HepG2 (cell line): ENCODE data around the gene ABCC10. TPM values are rescaled to one million over a fixed set of nuclear protein-coding genes. Genes with fewer than 3 reads are reported as not detected.
A peak's percentile ranks its signal among the peaks of the same experiment; 100 is the strongest.

Experiments
- ATF4 ChIP-seq, 2 experiments: fragments of 450-650 bp in 1 of 2; sonication (generic) in 1 of 2; formaldehyde crosslinking; IDR thresholded peaks; 2 replicates each; pipeline versions ENCODE4 v1.5.0 to v1.8.0; 2020 to 2022; ENCODE audit warnings: mild to moderate bottlenecking in 1 of 2, missing genetic modification reagents in 1 of 2
- EP300 ChIP-seq, 3 experiments: sonication (generic) in 1 of 3; formaldehyde crosslinking in 1 of 3; IDR thresholded peaks; 2 replicates each; pipeline versions ENCODE4 v1.5.1 to v1.6.1; 2011 to 2020; ENCODE audit warnings: low read depth in 2 of 3, low read length in 2 of 3, borderline replicate concordance in 1 of 3, improper control_type of control experiment in 1 of 3, mild to moderate bottlenecking in 1 of 3, missing genetic modification reagents in 1 of 3, moderate library complexity in 1 of 3
- FOXK2 ChIP-seq: fragments of 450-650 bp; IDR thresholded peaks from 2 replicates; pipeline ENCODE4 v1.6.1; 2016
- HCFC1 ChIP-seq: fragments of 150-350 bp; IDR thresholded peaks from 2 replicates; pipeline ENCODE4 v1.6.1; 2014; ENCODE audit warnings: low read depth, low read length
- HNRNPL ChIP-seq: fragments of 200-400 bp; formaldehyde crosslinking; IDR thresholded peaks from 2 replicates; pipeline ENCODE4 v1.6.1; 2017; ENCODE audit warnings: mild to moderate bottlenecking, low read depth, low read length
- HNRNPUL1 ChIP-seq: fragments of 200-400 bp; formaldehyde crosslinking; IDR thresholded peaks from 2 replicates; pipeline ENCODE4 v1.6.1; 2017; ENCODE audit warnings: low read depth, mild to moderate bottlenecking, low read length, moderate library complexity
- KDM2A ChIP-seq: sonication (generic); formaldehyde crosslinking; IDR thresholded peaks from 2 replicates; pipeline ENCODE4 v1.4.0; 2020; ENCODE audit warnings: low read depth, missing genetic modification reagents, borderline replicate concordance
- POGK ChIP-seq: sonication (generic); formaldehyde crosslinking; conservative IDR thresholded peaks from 2 replicates; pipeline ENCODE4 v1.8.0; 2022; ENCODE audit warnings: mild to moderate bottlenecking, moderate library complexity, missing genetic modification reagents
- RERE ChIP-seq: IDR thresholded peaks from 2 replicates; pipeline ENCODE4 v1.6.1; 2016; ENCODE audit warnings: low read depth, missing genetic modification reagents, missing compliant biosample characterization
- SP140L ChIP-seq: sonication (generic); formaldehyde crosslinking; IDR thresholded peaks from 2 replicates; pipeline ENCODE4 v1.4.0; 2020; ENCODE audit warnings: missing genetic modification reagents, borderline replicate concordance
- TSC22D2 ChIP-seq: sonication (generic); formaldehyde crosslinking; IDR thresholded peaks from 2 replicates; pipeline ENCODE4 v1.5.1; 2020; ENCODE audit warnings: missing genetic modification reagents, mild to moderate bottlenecking, borderline replicate concordance
- ZFP36L1 ChIP-seq: sonication (generic); formaldehyde crosslinking; IDR thresholded peaks from 2 replicates; pipeline ENCODE4 v1.8.0; 2022; ENCODE audit warnings: mild to moderate bottlenecking, missing genetic modification reagents, moderate library complexity
- ZNF20 ChIP-seq: sonication (generic); formaldehyde crosslinking; IDR thresholded peaks from 2 replicates; pipeline ENCODE4 v1.4.0; 2020; ENCODE audit warnings: mild to moderate bottlenecking, moderate library complexity, missing genetic modification reagents
- ZNF501 ChIP-seq: sonication (generic); formaldehyde crosslinking; IDR thresholded peaks from 2 replicates; pipeline ENCODE4 v1.5.1; 2020; ENCODE audit warnings: mild to moderate bottlenecking, moderate library complexity, missing genetic modification reagents
- ZNF549 ChIP-seq: sonication (generic); formaldehyde crosslinking; IDR thresholded peaks from 2 replicates; pipeline ENCODE4 v1.5.0; 2020; ENCODE audit warnings: missing genetic modification reagents
- ZNF576 ChIP-seq: sonication (generic); formaldehyde crosslinking; IDR thresholded peaks from 2 replicates; pipeline ENCODE4 v1.4.0; 2020; ENCODE audit warnings: mild to moderate bottlenecking, missing genetic modification reagents
- ZSCAN12 ChIP-seq: sonication (generic); formaldehyde crosslinking; IDR thresholded peaks from 2 replicates; pipeline ENCODE4 v1.9.0; 2021; ENCODE audit warnings: mild to moderate bottlenecking, missing genetic modification reagents
- polyA plus RNA-seq, 8 experiments: library from polyadenylated mRNA; depleted of rRNA in 3 of 8; stranded (reverse) in 7 of 8; unstranded in 1 of 8; fragments of >200 nt; fragmentation: Illumina TruSeq in 4 of 8; extraction: Trizol in 4 of 8; gene quantifications; 2 replicates each; pipeline versions ENCODE4 v1.2.1 to v1.2.3, GENCODE V29; 2011 to 2016; ENCODE audit warnings: low read depth in 4 of 8, missing spikeins in 1 of 8, mixed read lengths in 1 of 8; ENCODE audit not compliant: insufficient read depth in 1 of 8
- total RNA-seq, 5 experiments: library from RNA; depleted of rRNA; stranded (reverse); fragments of >200 nt; fragmentation: Illumina TruSeq; extraction: Trizol; gene quantifications; 2 replicates each; pipeline ENCODE4 v1.2.3, GENCODE V29; 2016; ENCODE audit warnings: low read depth in 1 of 5
- TF ChIP-seq, protein P1 (sequence below): sonication (generic); formaldehyde crosslinking; IDR thresholded peaks from 2 replicates; pipeline ENCODE4 v1.9.0; 2021; ENCODE audit warnings: missing genetic modification reagents, mild to moderate bottlenecking, borderline replicate concordance

ABCC10 gene
- total and polyA plus RNA-seq, 2 of the 13 experiments (the other 11 are each of a cell fraction or from before 2014, with no cell fraction given) = 16.0 to 24.3 TPM

DNA sequence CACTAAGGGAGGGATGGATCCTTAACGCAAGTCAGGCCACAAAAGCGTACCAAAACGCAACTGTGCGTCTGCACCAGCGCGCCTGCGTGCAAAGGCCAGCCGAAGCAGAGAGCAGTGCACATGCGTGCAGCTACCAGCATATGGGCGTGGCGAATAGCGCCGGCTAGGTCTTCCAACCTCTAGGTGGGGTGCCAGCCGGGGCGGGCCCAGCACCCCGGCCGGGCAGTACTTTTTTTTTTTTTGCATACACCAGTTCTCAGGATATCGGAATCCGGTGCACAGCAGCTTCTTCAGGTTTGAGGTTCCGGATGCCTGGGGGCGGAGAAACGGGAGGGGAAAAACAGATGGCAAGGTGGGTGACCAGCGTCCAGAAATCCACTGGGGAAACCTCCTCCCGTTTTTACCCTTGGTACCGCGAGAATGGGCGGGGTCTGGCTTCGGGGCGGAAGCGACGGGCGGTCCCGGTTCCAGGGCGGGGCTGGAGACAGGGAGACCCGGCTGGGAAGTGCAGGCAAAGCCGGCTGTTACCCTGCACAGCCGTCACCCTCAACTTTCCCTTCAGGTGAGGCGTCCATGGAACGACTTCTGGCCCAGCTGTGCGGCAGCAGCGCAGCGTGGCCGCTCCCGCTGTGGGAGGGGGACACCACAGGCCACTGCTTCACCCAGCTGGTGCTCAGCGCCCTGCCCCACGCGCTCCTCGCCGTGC lies at the start of gene ABCC10 (continued):
- TF ChIP-seq ATF4 (CRISPR knock-in tag; IDR thresholded peaks at IDR 0.05) (peak in 1 of 2 experiments; percentile 12; a peak in 1 of 4 replicates), RERE (CRISPR knock-in tag) (no peak), ZNF576 (0 out of 2 replicates have a peak, but pooled peaks have one; percentile 70), HCFC1 (peak; percentile 31; the same call in 1 of the 2 replicates), EP300 (IDR thresholded peaks at IDR 0.05; ENCODE audit: low read depth in 2 of 2, low read length in 2 of 2) (no peak), EP300 (CRISPR knock-in tag; IDR thresholded peaks at IDR 0.05; ENCODE audit: borderline replicate concordance) (peak; percentile 1; the same call in 1 of the 2 replicates), POGK (CRISPR knock-in tag) (peak; percentile 81; the same call in 1 of the 2 replicates), HNRNPL (peak; percentile 90; the same call in 1 of the 2 replicates), HNRNPUL1 (no peak), SP140L (CRISPR knock-in tag) (no peak), ZSCAN12 (CRISPR knock-in tag) (0 out of 2 replicates have a peak, but pooled peaks have one; percentile 89), ZNF20 (CRISPR knock-in tag) (no peak), FOXK2 (no peak), ZFP36L1 (CRISPR knock-in tag) (no peak), ZNF501 (CRISPR knock-in tag) (peak; percentile 92), TSC22D2 (CRISPR knock-in tag) (peak; percentile 23; the same call in 1 of the 2 replicates), ZNF549 (CRISPR knock-in tag) (0 out of 2 replicates have a peak, but pooled peaks have one; percentile 64), KDM2A (peak; percentile 75)
- TF ChIP-seq, protein P1, sequence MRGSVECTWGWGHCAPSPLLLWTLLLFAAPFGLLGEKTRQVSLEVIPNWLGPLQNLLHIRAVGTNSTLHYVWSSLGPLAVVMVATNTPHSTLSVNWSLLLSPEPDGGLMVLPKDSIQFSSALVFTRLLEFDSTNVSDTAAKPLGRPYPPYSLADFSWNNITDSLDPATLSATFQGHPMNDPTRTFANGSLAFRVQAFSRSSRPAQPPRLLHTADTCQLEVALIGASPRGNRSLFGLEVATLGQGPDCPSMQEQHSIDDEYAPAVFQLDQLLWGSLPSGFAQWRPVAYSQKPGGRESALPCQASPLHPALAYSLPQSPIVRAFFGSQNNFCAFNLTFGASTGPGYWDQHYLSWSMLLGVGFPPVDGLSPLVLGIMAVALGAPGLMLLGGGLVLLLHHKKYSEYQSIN (CRISPR knock-in tag) = no peak
